Measurements from ENCODE around the gene SFMBT2.

Gene SFMBT2

GRCh38 chr10:7134448-7134847 is 276.4 kb downstream of the SFMBT2 start:
- DNase-seq (ENCODE audit: low read depth): no peak

GRCh38 chr10:7133958-7134357 is 276.9 kb downstream of the SFMBT2 start:
- no peak for DNase-seq (ENCODE audit: low read depth)

- no peak for DNase-seq (ENCODE audit: low read depth)
These were observed 277.6 kb downstream of the SFMBT2 start for GRCh38 chr10:7133278-7133677.

- DNase-seq (ENCODE audit: low read depth): no peak
These were observed 280.5 kb downstream of the SFMBT2 start for GRCh38 chr10:7130191-7130911.

- DNase-seq (ENCODE audit: low read depth): no peak
These were observed 287.1 kb downstream of the SFMBT2 start for GRCh38 chr10:7123774-7124173.

- DNase-seq (ENCODE audit: low read depth): no peak
These were observed 288.3 kb downstream of the SFMBT2 start for GRCh38 chr10:7122561-7122960.

- DNase-seq (ENCODE audit: low read depth): no peak
These were observed 289.6 kb downstream of the SFMBT2 start for GRCh38 chr10:7121154-7121797.

- DNase-seq (ENCODE audit: low read depth): no peak
These were observed 291.4 kb downstream of the SFMBT2 start for GRCh38 chr10:7119325-7120015.

- DNase-seq (ENCODE audit: low read depth): no peak
These were observed 292.8 kb downstream of the SFMBT2 start for GRCh38 chr10:7117806-7118674.

GRCh38 chr10:7117177-7117799 is 293.5 kb downstream of the SFMBT2 start:
- no peak for DNase-seq (ENCODE audit: low read depth)

GRCh38 chr10:7111561-7111960 is 299.3 kb downstream of the SFMBT2 start:
- DNase-seq (ENCODE audit: low read depth): peak; percentile 45

- no peak for DNase-seq (ENCODE audit: low read depth)
These were observed 299.7 kb downstream of the SFMBT2 start for GRCh38 chr10:7111089-7111488.

Data from HS-5 (cell line).